Cerebellar nuclear complex (tissue), 1 donor: ENCODE results near the gene FAM221A.
"Not testable (repeated sequence)": the region's sequence is repeated elsewhere in the genome, so short reads cannot be mapped to it uniquely, and the experiment has no call there.

ENCODE experiments used
- DNase-seq, 2 experiments: peaks; one replicate each; lab custom pipeline; 2025; lab: John Stamatoyannopoulos, UW

FAM221A gene

GRCh38 chr7:23679898-23680413 is at the start of gene FAM221A:
FAM221A (plus strand) TSS chr7:23680199; CDS start chr7:23680219, 20 bp downstream.
- no peak for DNase-seq

GRCh38 chr7:23633417-23633816 is 46.6 kb upstream of the FAM221A start:
- no peak for DNase-seq

DNA sequence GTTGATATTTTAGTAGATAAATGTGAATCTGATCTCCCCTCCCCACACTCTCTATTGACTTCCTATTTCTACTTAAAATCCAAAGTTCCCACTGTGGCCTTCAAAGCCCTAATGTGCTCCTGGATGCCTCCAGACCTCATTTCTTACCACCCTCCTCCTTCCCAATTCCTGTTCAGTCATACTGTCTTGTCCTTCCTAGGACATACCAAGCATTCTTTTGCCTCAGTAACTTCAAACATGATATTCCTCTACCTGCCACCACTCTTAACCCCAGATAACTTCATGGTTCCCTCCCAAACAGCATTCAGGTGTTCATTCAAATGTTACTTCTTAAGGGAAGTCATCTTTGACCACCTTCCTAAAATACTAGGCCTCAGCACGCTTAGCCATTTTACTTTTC is 34.2 kb upstream of the FAM221A start:
- no peak for DNase-seq

DNA sequence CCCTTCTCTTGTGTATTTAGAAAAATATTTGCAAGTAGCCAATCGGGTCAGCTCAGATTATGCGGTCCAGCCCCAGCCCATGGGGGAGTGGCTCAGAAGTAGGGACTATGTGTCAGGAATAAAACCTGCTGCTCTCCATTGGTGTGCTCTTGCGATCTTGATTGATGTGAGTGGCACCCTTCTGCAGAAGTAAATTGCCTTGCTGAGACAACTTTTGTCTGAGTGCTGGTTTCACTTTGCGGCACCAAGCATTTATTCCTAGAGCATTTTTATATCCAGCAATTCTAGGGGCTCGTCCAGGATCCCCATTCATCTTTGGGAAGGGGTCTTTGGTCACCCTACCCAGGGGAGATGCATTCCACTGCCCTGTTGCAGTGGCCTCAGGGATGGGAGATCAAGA is 26.1 kb upstream of the FAM221A start:
- no peak for DNase-seq

DNA sequence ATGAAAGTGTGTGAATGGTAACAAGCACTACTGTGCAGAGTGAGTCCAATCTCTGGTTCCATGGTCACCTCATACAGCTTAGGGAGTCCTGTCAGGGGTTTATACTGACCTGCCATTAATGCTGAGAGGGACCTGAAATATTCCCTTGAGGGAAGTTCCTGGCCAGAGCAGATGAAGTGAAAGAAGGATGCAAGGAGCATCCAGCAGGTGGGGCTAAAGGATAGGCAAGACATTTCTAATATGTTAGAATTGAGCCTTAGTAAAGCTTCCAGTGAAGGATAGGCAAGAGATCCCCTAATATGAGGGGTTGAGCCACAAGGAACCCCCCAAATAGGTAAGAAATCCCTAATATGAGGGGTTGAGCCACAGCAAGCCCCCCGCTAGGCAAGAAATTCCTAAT is 25.5 kb upstream of the FAM221A start:
- no peak for DNase-seq

GRCh38 chr7:23655433-23655832 is 24.6 kb upstream of the FAM221A start:
- DNase-seq = no peak

GRCh38 chr7:23658831-23659427 is 21.1 kb upstream of the FAM221A start:
- no peak for DNase-seq

DNA sequence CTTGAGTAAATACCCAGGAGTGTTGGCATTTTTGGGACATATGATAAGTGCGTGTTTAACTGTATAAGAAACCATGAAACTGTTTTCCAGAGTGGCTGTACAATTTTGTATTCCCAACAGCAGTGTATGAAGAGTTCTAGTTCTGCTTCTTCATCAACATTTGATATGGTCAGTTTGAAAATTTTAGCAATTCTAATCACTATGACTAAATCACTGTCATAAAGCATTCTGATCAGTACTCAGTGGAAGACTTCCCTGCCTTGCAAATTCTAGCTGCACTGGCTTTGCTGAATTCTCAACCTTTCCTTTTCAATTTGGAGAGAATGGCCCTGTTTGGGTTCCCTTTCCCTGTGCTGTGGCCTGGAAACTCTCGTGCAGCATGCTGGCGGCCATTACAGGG is 18.6 kb upstream of the FAM221A start:
- DNase-seq = no peak

DNA sequence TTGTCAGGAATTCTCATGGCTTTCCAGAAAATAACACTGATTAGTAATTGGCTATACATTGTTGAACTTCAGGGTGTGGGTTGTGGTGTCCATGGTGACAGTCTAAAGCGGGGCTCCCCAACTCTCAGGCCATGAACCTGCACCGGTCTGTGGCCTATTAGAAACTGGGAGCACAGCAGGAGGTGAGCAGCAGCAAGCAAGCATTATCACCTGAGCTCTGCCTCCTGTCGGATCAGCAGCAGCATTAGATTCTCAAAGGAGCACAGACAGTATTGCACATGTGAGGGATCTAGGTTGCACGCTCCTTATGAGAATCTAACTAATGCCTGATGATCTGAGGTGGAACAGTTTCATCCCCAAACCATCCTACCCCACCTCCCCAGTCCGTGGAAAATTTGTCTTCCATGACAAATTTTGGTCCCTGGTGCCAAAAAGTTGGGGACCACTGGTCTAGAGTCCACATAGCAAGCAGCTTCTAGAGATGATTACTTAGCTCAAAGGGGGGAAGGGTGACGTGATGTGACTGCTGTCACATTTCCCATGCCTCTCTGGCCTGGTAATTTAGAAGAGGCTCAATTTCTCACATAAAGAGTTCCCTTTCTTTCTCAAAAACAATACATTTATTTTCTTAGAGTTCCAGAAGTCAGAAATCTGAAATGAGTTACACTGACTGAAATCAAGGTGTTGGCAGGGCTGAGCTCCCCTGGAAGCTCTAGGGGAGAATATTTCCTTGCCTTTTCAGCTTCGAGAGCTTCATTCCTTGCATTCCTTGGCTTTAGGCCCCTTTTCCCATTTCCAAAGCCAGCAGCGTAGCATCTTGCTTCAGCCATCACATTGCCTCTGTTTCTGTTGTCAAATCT is 17.6 kb upstream of the FAM221A start:
- DNase-seq = no peak

GRCh38 chr7:23662984-23663313 is 17.1 kb upstream of the FAM221A start:
- DNase-seq = no peak

GRCh38 chr7:23664122-23664521 is 15.9 kb upstream of the FAM221A start:
- DNase-seq = no peak

DNA sequence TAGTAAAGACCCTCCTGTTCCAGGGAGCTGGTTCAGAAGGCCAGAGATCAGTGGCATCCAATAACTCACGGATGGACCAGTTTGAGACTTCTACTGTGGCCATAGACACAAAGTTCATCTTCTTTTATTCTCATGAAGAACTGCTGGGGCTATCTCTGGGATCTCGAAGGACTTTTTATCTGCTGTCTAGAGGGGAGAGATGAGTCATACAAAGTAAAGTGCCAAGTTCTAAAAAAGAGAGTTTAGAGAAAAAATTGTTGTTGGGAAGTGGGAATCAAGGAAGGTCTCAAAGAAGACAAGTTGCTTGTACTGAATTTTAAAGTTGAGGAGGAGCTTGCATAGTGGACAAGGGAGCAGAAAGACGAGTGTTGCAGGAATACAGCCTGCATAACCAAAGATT is 8.0 kb upstream of the FAM221A start:
- DNase-seq = no peak

DNA sequence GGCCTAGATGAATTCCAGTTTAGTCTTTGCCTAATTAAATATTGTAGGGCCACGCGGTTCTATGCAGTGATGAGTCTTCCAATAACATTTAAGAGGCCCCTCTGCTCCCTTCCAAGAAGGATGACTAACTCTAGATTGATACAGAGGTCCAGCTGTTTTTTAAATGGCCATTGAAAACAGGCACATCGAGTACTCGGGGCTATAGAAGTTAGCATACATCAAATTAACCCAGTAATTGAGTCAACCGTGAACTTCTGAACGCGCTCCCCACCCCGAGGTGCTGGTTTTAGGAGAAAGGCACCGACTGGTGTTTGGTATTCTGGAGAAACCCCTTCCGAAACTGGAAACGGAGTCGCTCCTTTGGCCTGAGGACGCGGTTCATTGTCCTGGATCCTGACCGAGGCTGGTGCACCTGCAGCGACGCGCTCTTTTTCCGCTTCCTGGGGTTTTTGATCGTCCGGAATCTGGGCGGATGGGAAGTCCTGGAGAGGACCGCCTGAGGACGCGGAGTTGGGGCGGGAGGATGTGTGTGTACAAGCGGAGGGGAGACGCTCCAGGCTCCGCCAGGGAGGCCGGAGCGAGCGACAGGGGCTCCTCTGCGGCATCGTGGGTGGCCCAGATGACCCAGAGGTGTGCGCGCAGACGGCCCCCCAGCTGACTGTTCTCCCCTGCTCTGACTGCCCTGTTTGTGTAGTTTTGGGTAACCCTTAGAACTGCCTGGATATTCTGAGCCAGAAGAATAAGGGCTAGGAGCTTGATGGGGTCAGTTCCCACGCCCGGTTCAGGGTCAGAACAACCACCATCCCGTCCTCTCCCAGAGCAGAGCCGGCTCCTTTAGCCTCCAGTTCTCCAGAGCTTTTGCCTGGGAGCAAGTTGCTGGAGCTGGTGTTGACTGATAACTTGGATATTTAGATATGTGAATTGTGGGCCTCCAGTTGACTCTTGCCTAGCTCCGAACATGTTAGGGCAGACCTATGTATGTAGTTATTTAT is 711 bp downstream of the FAM221A start:
- DNase-seq = no peak

DNA sequence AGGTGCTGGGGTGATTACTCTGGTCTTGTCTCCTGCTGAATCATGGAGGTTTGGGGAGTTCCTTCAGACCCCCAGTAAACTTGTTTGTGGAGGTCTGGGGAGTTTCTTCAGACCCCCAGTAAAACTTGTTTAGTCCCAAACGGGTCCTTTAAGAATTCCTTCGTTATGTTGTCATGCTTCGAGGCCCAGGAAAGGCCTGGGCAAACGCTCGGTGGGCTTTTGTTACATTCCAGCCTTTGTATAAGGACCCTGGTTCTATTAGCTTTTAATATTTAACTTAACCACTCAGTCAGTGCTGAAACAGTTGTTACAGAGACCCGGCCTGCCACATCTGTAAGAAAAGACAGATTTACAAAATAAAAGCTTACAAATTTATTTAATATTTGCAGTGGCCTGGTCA is 4.0 kb downstream of the FAM221A start:
- not testable (repeated sequence) for DNase-seq

- DNase-seq = no peak
Observed at GRCh38 chr7:23685731-23686130, 5.7 kb downstream of the FAM221A start.

GRCh38 chr7:23687011-23687410 is 7.0 kb downstream of the FAM221A start:
- DNase-seq = no peak

GRCh38 chr7:23689165-23689564 is 9.2 kb downstream of the FAM221A start:
- DNase-seq = no peak

GRCh38 chr7:23691320-23691719 is 11.3 kb downstream of the FAM221A start:
- no peak for DNase-seq

DNA sequence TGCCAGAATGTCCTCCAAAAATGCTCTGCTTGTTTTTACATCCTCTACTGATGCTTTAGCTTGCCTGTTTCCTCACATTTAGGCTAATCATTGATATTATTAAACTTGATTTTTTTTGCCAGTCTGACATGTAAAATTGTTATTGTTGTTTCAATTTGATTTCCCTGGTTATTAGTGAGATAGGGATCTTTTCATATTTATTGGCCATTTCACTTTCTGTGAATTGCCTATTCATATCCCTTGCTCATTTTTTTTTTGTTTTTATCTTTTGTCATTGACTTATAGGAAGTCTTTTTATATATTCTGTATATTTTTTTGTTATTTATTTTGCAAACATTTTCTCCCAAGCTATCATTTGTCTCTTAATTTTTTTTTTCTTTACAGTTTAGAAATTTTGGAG is 13.2 kb downstream of the FAM221A start:
- no peak for DNase-seq

GRCh38 chr7:23696916-23697441 is 17.0 kb downstream of the FAM221A start:
- no peak for DNase-seq

DNA sequence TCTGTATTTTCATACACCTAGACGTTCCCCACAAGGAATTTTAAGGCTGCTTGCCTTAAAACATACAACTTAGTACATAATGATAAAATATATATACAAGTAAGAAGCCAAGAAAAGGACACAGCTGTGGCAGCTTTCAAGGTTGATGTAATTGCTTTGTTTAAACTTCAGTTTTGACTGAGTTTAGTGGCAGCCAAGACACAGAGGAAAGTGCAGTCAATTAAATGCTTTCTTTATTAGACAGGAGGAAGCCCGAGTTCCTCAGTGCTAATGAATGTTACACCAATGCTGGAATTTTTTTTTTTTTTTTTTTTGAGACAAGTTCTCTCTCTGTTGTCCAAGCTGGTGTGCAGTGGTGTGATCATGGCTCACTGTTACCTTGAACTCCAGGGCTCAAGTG is 18.8 kb downstream of the FAM221A start:
- DNase-seq = no peak

DNA sequence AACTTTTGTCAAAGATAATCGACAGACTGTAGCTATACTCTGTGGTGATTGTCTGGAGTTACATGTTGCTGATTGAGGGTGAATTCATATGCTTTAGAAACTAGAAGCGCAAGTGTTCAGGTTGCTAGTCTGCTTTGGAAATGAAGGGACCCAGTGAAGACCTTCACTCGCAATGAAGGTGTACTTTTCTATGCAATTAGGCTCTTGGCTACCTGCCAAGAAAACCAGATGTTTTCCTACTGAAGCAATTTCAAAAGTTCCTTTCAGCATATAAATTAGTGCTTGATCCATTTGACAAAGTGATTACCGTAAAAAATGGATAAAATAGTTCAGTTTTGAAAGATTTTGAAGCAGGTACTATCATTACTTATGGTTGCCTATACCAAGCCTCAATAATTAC is 20.0 kb downstream of the FAM221A start:
- DNase-seq = no peak
